ENCODE results near the gene GGCT.
"Not testable (repeated sequence)": the region's sequence is repeated elsewhere in the genome, so short reads cannot be mapped to it uniquely, and the experiment has no call there.

GGCT gene

GRCh38 chr7:30504301-30505173 is at the start of gene GGCT:
Gene GGCT, minus strand, starts transcription at chr7:30504829. Its CDS starts 120 bp downstream, at chr7:30504709.
- DNase-seq (ENCODE audit: low read depth) = peak; percentile 91

GRCh38 chr7:30553546-30553945 is 48.9 kb upstream of the GGCT start:
- no peak for DNase-seq (ENCODE audit: low read depth)

- DNase-seq (ENCODE audit: low read depth) = no peak
Observed at GRCh38 chr7:30553141-30553540, 48.5 kb upstream of the GGCT start.

GRCh38 chr7:30552330-30552729 is 47.7 kb upstream of the GGCT start:
- DNase-seq (ENCODE audit: low read depth) = no peak

GRCh38 chr7:30549931-30550493 is 45.4 kb upstream of the GGCT start:
- DNase-seq (ENCODE audit: low read depth) = no peak

GRCh38 chr7:30548845-30549244 is 44.2 kb upstream of the GGCT start:
- DNase-seq (ENCODE audit: low read depth) = no peak

- no peak for DNase-seq (ENCODE audit: low read depth)
Observed at GRCh38 chr7:30546596-30546995, 42.0 kb upstream of the GGCT start.

- no peak for DNase-seq (ENCODE audit: low read depth)
Observed at GRCh38 chr7:30545791-30546555, 41.3 kb upstream of the GGCT start.

GRCh38 chr7:30543813-30544525 is 39.3 kb upstream of the GGCT start:
- no peak for DNase-seq (ENCODE audit: low read depth)

GRCh38 chr7:30543115-30543514 is 38.5 kb upstream of the GGCT start:
- DNase-seq (ENCODE audit: low read depth) = not testable (repeated sequence)

- no peak for DNase-seq (ENCODE audit: low read depth)
Observed at GRCh38 chr7:30533886-30534285, 29.3 kb upstream of the GGCT start.

- no peak for DNase-seq (ENCODE audit: low read depth)
Observed at GRCh38 chr7:30531286-30531685, 26.7 kb upstream of the GGCT start.

GRCh38 chr7:30530373-30530772 is 25.7 kb upstream of the GGCT start:
- no peak for DNase-seq (ENCODE audit: low read depth)

GRCh38 chr7:30528779-30529178 is 24.1 kb upstream of the GGCT start:
- DNase-seq (ENCODE audit: low read depth) = no peak

GRCh38 chr7:30527297-30527696 is 22.7 kb upstream of the GGCT start:
- not testable (repeated sequence) for DNase-seq (ENCODE audit: low read depth)

GRCh38 chr7:30526163-30526562 is 21.5 kb upstream of the GGCT start:
- DNase-seq (ENCODE audit: low read depth) = no peak

GRCh38 chr7:30525429-30525828 is 20.8 kb upstream of the GGCT start:
- DNase-seq (ENCODE audit: low read depth) = no peak

- no peak for DNase-seq (ENCODE audit: low read depth)
Observed at GRCh38 chr7:30524545-30524944, 19.9 kb upstream of the GGCT start.

GRCh38 chr7:30523466-30523865 is 18.8 kb upstream of the GGCT start:
- no peak for DNase-seq (ENCODE audit: low read depth)

- DNase-seq (ENCODE audit: low read depth) = no peak
Observed at GRCh38 chr7:30522159-30522558, 17.5 kb upstream of the GGCT start.

GRCh38 chr7:30521532-30521931 is 16.9 kb upstream of the GGCT start:
- DNase-seq (ENCODE audit: low read depth) = no peak

- DNase-seq (ENCODE audit: low read depth) = no peak
Observed at GRCh38 chr7:30519122-30519521, 14.5 kb upstream of the GGCT start.

All from activated T-helper 1 cell treated with Interleukin-2 at 50 U/mL for 16 hours (primary cell).